ENCODE measurements around the gene TMOD3.

The TMOD3 gene

GRCh38 chr15:51828621-51829375 is 655 bp upstream of the TMOD3 start:
- DNase-seq (ENCODE audit: low read depth in 2 of 2), result no peak

GRCh38 chr15:51830276-51830806 is 888 bp downstream of the TMOD3 start:
- DNase-seq (ENCODE audit: low read depth in 2 of 2), result no peak

GRCh38 chr15:51833772-51834171 is 4.3 kb downstream of the TMOD3 start:
- no peak for DNase-seq (ENCODE audit: low read depth in 2 of 2)

GRCh38 chr15:51837792-51838251 is 8.4 kb downstream of the TMOD3 start:
- no peak for DNase-seq (ENCODE audit: low read depth in 2 of 2)

GRCh38 chr15:51838270-51838669 is 8.8 kb downstream of the TMOD3 start:
- no peak for DNase-seq (ENCODE audit: low read depth in 2 of 2)

GRCh38 chr15:51840692-51841091 is 11.2 kb downstream of the TMOD3 start:
- DNase-seq (ENCODE audit: low read depth in 2 of 2), result no peak

GRCh38 chr15:51841406-51842040 is 12.1 kb downstream of the TMOD3 start:
- no peak for DNase-seq (ENCODE audit: low read depth in 2 of 2)

- DNase-seq (ENCODE audit: low read depth in 2 of 2), result no peak
These were observed 12.8 kb downstream of the TMOD3 start for GRCh38 chr15:51842265-51842664.

GRCh38 chr15:51842852-51843737 is 13.6 kb downstream of the TMOD3 start:
- DNase-seq (ENCODE audit: low read depth in 2 of 2), result no peak

- DNase-seq (ENCODE audit: low read depth in 2 of 2), result no peak
These were observed 15.4 kb downstream of the TMOD3 start for GRCh38 chr15:51844747-51845426.

- no peak for DNase-seq (ENCODE audit: low read depth in 2 of 2)
These were observed 16.6 kb downstream of the TMOD3 start for GRCh38 chr15:51846066-51846462.

- no peak for DNase-seq (ENCODE audit: low read depth in 2 of 2)
These were observed 17.2 kb downstream of the TMOD3 start for GRCh38 chr15:51846463-51847230.

GRCh38 chr15:51848811-51849210 is 19.4 kb downstream of the TMOD3 start:
- no peak for DNase-seq (ENCODE audit: low read depth in 2 of 2)

GRCh38 chr15:51849860-51850259 is 20.4 kb downstream of the TMOD3 start:
- no peak for DNase-seq (ENCODE audit: low read depth in 2 of 2)

GRCh38 chr15:51853998-51854397 is 24.5 kb downstream of the TMOD3 start:
- no peak for DNase-seq (ENCODE audit: low read depth in 2 of 2)

GRCh38 chr15:51855612-51856011 is 26.2 kb downstream of the TMOD3 start:
- no peak for DNase-seq (ENCODE audit: low read depth in 2 of 2)

- DNase-seq (ENCODE audit: low read depth in 2 of 2), result no peak
These were observed 27.4 kb downstream of the TMOD3 start for GRCh38 chr15:51856714-51857380.

GRCh38 chr15:51861557-51862359 is 32.3 kb downstream of the TMOD3 start:
- peak; percentile 27 to 44 for DNase-seq (ENCODE audit: low read depth in 2 of 2)

GRCh38 chr15:51863131-51863530 is 33.7 kb downstream of the TMOD3 start:
- no peak for DNase-seq (ENCODE audit: low read depth in 2 of 2)
